Measurements from ENCODE around the gene GBGT1.

DNA sequence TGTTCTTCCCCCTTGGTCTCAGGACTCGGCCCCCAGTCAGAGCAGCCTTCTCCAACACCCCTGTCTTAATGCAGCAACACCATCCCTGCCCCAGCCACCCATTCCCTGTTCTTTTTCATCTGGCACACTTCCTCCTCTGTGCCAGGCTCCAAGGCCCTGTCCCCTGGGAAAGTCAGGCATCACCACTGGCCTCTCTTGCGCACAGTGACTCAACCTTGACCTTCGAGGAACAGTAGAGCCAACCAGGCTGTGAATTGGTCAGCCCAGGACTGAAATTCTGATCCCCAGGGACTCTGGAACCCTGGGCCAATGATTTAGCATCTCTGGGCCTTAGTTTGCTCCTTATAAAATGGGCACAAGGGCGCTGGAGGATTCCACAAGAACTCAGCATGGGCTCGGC lies 32.2 kb downstream of the GBGT1 start:
- no peak for TF ChIP-seq EZH2 (IDR thresholded peaks at IDR 0.05; ENCODE audit: low read length, missing control alignments)
- TF ChIP-seq, protein P1, sequence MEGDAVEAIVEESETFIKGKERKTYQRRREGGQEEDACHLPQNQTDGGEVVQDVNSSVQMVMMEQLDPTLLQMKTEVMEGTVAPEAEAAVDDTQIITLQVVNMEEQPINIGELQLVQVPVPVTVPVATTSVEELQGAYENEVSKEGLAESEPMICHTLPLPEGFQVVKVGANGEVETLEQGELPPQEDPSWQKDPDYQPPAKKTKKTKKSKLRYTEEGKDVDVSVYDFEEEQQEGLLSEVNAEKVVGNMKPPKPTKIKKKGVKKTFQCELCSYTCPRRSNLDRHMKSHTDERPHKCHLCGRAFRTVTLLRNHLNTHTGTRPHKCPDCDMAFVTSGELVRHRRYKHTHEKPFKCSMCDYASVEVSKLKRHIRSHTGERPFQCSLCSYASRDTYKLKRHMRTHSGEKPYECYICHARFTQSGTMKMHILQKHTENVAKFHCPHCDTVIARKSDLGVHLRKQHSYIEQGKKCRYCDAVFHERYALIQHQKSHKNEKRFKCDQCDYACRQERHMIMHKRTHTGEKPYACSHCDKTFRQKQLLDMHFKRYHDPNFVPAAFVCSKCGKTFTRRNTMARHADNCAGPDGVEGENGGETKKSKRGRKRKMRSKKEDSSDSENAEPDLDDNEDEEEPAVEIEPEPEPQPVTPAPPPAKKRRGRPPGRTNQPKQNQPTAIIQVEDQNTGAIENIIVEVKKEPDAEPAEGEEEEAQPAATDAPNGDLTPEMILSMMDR (conservative IDR thresholded peaks at IDR 0.05 in 1 of 2, IDR thresholded peaks at IDR 0.05 in 1 of 2; ENCODE audit: low read depth in 1 of 2, low read length in 2 of 2) = no peak

All from fibroblast of lung (primary cell).